ENCODE data around the gene FAM43A.
A peak's percentile ranks its signal among the peaks of the same experiment; 100 is the strongest.

FAM43A gene

DNA sequence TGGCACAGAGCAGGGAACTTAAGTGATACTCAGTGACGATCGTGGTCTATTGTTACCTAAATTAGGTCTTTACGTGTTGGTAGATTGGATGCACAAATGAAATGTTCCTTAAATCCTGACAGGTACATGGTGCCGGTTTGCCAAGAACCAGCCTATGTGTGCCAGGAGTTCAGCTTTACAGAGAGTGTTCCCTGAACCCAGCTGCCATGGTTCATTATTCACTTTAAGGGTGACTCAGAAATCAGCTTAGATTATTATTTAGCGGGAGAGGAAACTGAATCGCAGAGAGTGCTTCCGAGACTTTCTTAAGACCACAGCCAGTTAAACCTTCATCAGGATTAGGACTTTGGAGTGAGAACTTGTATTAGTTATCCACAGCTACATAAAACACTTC is 21.5 kb downstream of the FAM43A start:
- no peaks in the 10 kb centered on the region for H3K36me3 ChIP-seq (ENCODE audit: insufficient read depth, low read length)
- H3K27ac ChIP-seq = no peak overlapping the region
- no peak overlapping the region for H3K4me3 ChIP-seq
- H3K9me3 ChIP-seq (ENCODE audit: low read depth, low read length) = no peaks in the 10 kb centered on the region
- no peak for TF ChIP-seq EZH2 (IDR thresholded peaks at IDR 0.05)
- TF ChIP-seq FOXP2 (optimal IDR thresholded peaks at IDR 0.05; ENCODE audit: control extremely low read depth, extremely low read length, insufficient read depth) = no peak
- TF ChIP-seq POLR2AphosphoS5 (IDR thresholded peaks at IDR 0.05; ENCODE audit: borderline replicate concordance, low read depth, low read length) = no peak
- H3K9ac ChIP-seq (ENCODE audit: insufficient read length) = no peak overlapping the region
- DNase-seq (ENCODE audit: low read depth, low spot score) = no peak

DNA sequence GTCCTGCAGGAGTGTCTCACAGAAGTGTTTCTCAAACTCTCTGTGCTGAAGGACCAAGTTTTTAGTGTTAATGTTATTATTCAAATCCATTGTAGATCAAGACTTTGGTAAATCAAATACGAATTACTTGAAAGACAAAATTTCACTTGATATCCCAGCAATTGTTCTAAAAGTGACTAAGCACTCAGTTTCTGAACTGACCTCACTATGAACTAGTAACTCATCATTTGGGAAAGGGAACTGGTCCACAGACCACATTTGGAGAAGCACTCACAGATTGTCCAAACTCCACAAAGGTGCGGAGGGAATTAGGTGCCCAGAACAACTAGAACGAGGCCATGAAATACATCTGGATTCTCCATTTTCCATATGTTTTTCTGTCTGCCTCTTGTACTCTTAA is 25.6 kb downstream of the FAM43A start:
- Histone ChIP-seq H3K9me3 (ENCODE audit: low read depth, low read length) (no peaks in the 10 kb centered on the region), H3K36me3 (ENCODE audit: insufficient read depth, low read length) (no peaks in the 10 kb centered on the region), H3K4me3 (no peak overlapping the region), H3K9ac (ENCODE audit: insufficient read length) (no peak overlapping the region), H3K27ac (no peak overlapping the region)
- TF ChIP-seq POLR2AphosphoS5 (IDR thresholded peaks at IDR 0.05; ENCODE audit: borderline replicate concordance, low read depth, low read length) (no peak), FOXP2 (optimal IDR thresholded peaks at IDR 0.05; ENCODE audit: control extremely low read depth, extremely low read length, insufficient read depth) (no peak), EZH2 (IDR thresholded peaks at IDR 0.05) (no peak)
- DNase-seq (ENCODE audit: low read depth, low spot score) = no peak

DNA sequence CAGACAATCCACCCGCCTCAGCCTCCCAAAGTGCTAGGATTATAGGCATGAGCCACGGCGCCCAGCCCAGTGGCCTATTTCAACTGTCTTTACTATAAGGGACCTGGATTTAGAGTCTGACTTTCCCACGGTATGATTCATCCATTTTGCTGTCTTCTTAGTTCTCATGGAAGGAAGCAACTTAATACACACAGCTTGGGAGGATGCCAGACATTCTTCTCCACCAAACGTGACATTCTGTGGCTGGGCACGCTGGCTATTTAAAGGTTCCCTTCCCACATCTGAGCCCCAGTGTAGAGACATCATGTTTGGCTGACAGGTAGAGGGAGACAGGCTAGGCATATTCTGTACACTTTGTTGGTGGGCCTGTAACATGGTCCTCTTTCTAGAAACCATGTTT is 26.2 kb downstream of the FAM43A start:
- no peak for DNase-seq (ENCODE audit: low read depth, low spot score)
- TF ChIP-seq FOXP2 (optimal IDR thresholded peaks at IDR 0.05; ENCODE audit: control extremely low read depth, extremely low read length, insufficient read depth) = no peak
- TF ChIP-seq POLR2AphosphoS5 (IDR thresholded peaks at IDR 0.05; ENCODE audit: borderline replicate concordance, low read depth, low read length) = no peak
- H3K9ac ChIP-seq (ENCODE audit: insufficient read length) = no peak overlapping the region
- no peaks in the 10 kb centered on the region for H3K36me3 ChIP-seq (ENCODE audit: insufficient read depth, low read length)
- H3K9me3 ChIP-seq (ENCODE audit: low read depth, low read length) = no peaks in the 10 kb centered on the region
- H3K4me3 ChIP-seq = no peak overlapping the region
- no peak overlapping the region for H3K27ac ChIP-seq

DNA sequence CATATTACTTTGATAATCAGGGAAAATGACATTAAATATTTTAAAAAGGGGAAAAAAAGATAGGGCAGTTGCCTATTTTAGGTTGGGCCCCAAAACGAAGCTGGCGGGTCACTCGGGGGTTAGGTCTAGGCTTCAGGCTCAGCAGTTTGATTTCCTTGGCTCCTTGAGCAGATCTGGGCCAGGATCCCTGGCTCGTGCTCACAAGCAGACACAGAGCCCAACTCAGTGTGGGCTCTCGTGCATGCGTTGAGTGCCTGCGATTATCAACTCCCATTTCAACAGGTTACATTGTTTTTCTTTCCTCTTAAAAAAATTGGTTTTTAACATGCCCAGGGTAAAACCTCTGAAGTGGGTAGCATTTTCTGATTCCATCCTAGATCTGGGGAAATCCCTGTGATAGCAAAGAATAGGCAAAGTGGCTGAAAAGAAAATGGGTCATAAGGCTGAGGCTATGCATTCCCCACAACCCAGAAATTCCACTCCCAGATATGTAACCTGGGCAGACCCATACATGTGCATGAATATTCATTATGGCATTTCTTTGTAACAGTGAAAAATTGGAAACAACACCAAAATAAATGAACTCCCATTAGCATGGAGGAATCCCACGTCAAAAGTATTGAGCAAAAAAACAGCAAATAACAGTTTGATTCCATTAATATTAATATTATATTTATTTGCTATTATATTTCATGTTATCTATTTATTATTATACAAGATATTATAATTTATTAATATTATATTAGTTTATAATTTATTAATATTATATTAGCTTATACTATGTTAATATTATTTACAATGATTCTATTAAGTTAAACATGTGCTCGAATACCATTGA is 27.8 kb downstream of the FAM43A start:
- DNase-seq (ENCODE audit: low read depth, low spot score) = no peak
- Histone ChIP-seq H3K9ac (ENCODE audit: insufficient read length) (peak overlapping the region; percentile 16), H3K9me3 (ENCODE audit: low read depth, low read length) (no peaks in the 10 kb centered on the region), H3K36me3 (ENCODE audit: insufficient read depth, low read length) (no peaks in the 10 kb centered on the region), H3K4me3 (no peak overlapping the region), H3K27ac (no peak overlapping the region)
- no peak for TF ChIP-seq FOXP2 (optimal IDR thresholded peaks at IDR 0.05; ENCODE audit: control extremely low read depth, extremely low read length, insufficient read depth)
- TF ChIP-seq EZH2 (IDR thresholded peaks at IDR 0.05) = no peak
- no peak for TF ChIP-seq POLR2AphosphoS5 (IDR thresholded peaks at IDR 0.05; ENCODE audit: borderline replicate concordance, low read depth, low read length)

DNA sequence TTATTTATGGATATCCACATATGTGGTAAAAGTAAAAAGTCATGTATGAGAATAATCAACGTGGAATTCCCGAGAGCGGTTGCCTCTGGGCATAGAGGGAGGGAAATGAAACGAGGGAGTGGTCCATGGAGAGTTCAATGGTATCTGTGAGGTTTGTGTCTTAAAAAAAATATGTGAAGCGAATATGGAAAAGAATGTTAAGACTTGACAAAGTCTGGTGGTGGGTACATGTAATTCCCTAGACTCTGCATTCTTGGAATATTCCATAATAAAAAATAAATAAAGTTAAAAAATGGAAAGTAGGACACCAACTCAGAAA is 28.4 kb downstream of the FAM43A start:
- Histone ChIP-seq H3K9ac (ENCODE audit: insufficient read length) (no peak overlapping the region), H3K9me3 (ENCODE audit: low read depth, low read length) (no peaks in the 10 kb centered on the region), H3K36me3 (ENCODE audit: insufficient read depth, low read length) (no peaks in the 10 kb centered on the region), H3K27ac (no peak overlapping the region), H3K4me3 (no peak overlapping the region)
- TF ChIP-seq EZH2 (IDR thresholded peaks at IDR 0.05) = no peak
- TF ChIP-seq FOXP2 (optimal IDR thresholded peaks at IDR 0.05; ENCODE audit: control extremely low read depth, extremely low read length, insufficient read depth) = no peak
- TF ChIP-seq POLR2AphosphoS5 (IDR thresholded peaks at IDR 0.05; ENCODE audit: borderline replicate concordance, low read depth, low read length) = no peak
- DNase-seq (ENCODE audit: low read depth, low spot score) = no peak

DNA sequence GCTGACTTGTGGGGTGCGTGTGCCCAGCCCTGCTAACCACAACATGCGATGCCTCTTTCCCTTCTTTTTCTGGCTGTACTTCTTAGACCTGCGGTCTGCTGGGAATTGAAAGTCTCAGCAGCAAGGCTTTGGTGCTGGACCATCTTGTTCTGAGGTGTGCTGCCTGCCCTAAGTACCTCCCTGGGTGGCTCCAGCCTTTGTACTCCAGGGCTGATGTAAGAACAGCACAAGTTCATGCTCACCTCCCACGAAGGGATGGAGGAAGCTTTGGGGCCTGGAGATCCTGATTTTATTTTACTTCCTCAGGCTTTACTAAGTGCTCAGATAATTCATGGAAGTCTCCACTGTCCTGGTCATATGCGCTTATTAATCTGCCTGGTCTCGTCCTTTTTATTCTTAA is 28.9 kb downstream of the FAM43A start:
- no peak overlapping the region for H3K9ac ChIP-seq (ENCODE audit: insufficient read length)
- TF ChIP-seq POLR2AphosphoS5 (IDR thresholded peaks at IDR 0.05; ENCODE audit: borderline replicate concordance, low read depth, low read length) = no peak
- no peak for TF ChIP-seq FOXP2 (optimal IDR thresholded peaks at IDR 0.05; ENCODE audit: control extremely low read depth, extremely low read length, insufficient read depth)
- TF ChIP-seq EZH2 (IDR thresholded peaks at IDR 0.05) = no peak
- H3K9me3 ChIP-seq (ENCODE audit: low read depth, low read length) = no peaks in the 10 kb centered on the region
- DNase-seq (ENCODE audit: low read depth, low spot score) = no peak
- no peak overlapping the region for H3K4me3 ChIP-seq
- H3K27ac ChIP-seq = no peak overlapping the region
- no peaks in the 10 kb centered on the region for H3K36me3 ChIP-seq (ENCODE audit: insufficient read depth, low read length)

DNA sequence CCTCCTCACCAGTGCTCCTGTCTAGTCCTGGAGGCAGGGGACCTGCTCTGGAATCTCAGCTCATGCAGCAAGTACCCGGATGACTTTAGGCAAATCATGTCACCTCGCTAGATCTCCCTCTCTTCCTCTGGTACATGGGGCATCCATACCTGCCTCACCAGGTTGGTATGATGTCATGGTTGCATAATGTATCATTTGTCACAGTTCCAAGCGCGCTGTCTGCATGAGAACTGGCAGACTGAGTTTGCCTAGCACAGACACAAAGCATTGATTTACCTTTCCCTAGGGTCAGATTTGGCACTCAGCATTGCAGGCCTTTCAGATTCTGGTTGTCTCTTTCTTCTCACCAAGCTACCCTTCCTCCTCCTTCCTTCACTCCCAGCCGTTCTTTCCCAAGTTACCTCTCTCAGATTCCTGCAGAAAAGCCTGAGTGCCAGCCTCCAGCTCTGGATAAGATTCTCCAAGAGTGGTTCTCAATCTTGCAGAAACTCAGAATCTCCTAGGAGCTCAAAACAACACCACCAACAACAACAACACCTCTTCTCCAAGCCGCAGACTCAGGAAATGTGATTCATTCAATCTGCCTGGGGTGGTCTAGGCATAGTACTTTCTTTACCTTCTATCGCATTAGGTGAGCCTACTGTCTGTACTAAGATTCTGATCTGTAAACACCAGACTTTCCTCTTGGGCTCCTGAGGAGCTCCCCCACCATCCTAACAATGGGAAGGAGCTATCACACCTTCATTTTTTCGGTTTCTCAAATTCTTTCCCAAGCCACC is 29.5 kb downstream of the FAM43A start:
- Histone ChIP-seq H3K36me3 (ENCODE audit: insufficient read depth, low read length) (no peaks in the 10 kb centered on the region), H3K27ac (no peak overlapping the region), H3K9me3 (ENCODE audit: low read depth, low read length) (no peaks in the 10 kb centered on the region), H3K4me3 (no peak overlapping the region), H3K9ac (ENCODE audit: insufficient read length) (no peak overlapping the region)
- TF ChIP-seq FOXP2 (optimal IDR thresholded peaks at IDR 0.05; ENCODE audit: control extremely low read depth, extremely low read length, insufficient read depth) = no peak
- TF ChIP-seq EZH2 (IDR thresholded peaks at IDR 0.05) = no peak
- no peak for TF ChIP-seq POLR2AphosphoS5 (IDR thresholded peaks at IDR 0.05; ENCODE audit: borderline replicate concordance, low read depth, low read length)
- no peak for DNase-seq (ENCODE audit: low read depth, low spot score)

DNA sequence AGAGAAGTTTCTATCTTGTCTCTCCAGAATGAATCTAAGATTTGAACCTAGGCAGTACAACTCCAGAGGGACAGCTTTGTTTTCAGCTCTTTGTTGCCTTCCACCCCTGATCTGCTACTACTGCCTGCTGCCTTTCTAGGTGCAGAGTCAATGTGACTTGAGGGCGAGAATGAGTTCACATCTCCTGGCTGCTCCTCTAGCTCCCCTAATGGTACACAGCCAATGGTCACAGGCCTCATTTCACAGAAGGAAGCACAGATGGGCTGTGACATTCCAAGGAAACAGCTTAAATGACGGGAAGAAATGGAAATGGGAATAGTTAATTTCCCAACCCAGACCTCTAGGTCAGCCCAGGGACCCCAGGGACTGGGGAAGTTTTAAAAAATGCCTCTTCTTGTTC is 32.4 kb downstream of the FAM43A start:
- no peak for TF ChIP-seq FOXP2 (optimal IDR thresholded peaks at IDR 0.05; ENCODE audit: control extremely low read depth, extremely low read length, insufficient read depth)
- TF ChIP-seq POLR2AphosphoS5 (IDR thresholded peaks at IDR 0.05; ENCODE audit: borderline replicate concordance, low read depth, low read length) = no peak
- no peak for TF ChIP-seq EZH2 (IDR thresholded peaks at IDR 0.05)
- no peaks in the 10 kb centered on the region for H3K36me3 ChIP-seq (ENCODE audit: insufficient read depth, low read length)

More for the DNA sequence above, 32.4 kb downstream of the FAM43A start:
- Histone ChIP-seq H3K27ac (no peak overlapping the region), H3K9me3 (ENCODE audit: low read depth, low read length) (no peaks in the 10 kb centered on the region), H3K9ac (ENCODE audit: insufficient read length) (no peak overlapping the region), H3K4me3 (no peak overlapping the region)
- DNase-seq (ENCODE audit: low read depth, low spot score) = no peak

Data from SK-N-MC (cell line).